A549 (cell line): ENCODE data around the gene ARHGEF38. TPM values are rescaled to one million over a fixed set of nuclear protein-coding genes. Genes with fewer than 3 reads are reported as not detected.

Source experiments
- ATAC-seq, 2 experiments: fragments of 200-7000 bp in 1 of 2; fragments of >200 bp in 1 of 2; cut with Nextera tagmentation in 1 of 2; cut with Tn5 transposase in 1 of 2; 3 replicates each; pipeline versions ENCODE4 v1.8.0 to v1.9.1; 2018 to 2020; ENCODE audit warnings: mild to moderate bottlenecking in 1 of 2, moderate library complexity in 1 of 2
- CTCF ChIA-PET: fragments of 300-600 bp; sonication (Branson Sonifier 250); formaldehyde crosslinking; extraction: SDS; loops from one replicate; lab custom pipeline; 2021; ENCODE audit warnings: antibody characterized with exemption, inconsistent platforms; lab: Yijun Ruan, JAX
- POLR2A ChIA-PET: fragments of 350-600 bp; formaldehyde crosslinking; extraction: SDS; loops from one replicate; lab custom pipeline; 2021; ENCODE audit warnings: antibody characterized with exemption, inconsistent platforms; lab: Yijun Ruan, JAX
- DNase-seq, 2 experiments: peaks; one replicate each; pipeline versions ENCODE4 v3.0.0 to v3.0.0-alpha.2; 2011 to 2016; ENCODE audit warnings: low read depth in 1 of 2, low spot score in 1 of 2
- FAIRE-seq: peaks from 2 replicates; lab custom pipeline; 2011; peaks lifted over from hg19 to GRCh38; lab: Jason Lieb, UNC
- H3K27ac ChIP-seq, 2 experiments: fragments of >200 bp; sonication (Bioruptor Twin); formaldehyde crosslinking; 3 replicates each; pipeline ENCODE4 v1.5.1; 2016 to 2017
- H3K4me1 ChIP-seq: fragments of >200 bp; sonication (Bioruptor Twin); formaldehyde crosslinking; 3 replicates; pipeline ENCODE4 v1.6.1; 2016
- H3K4me2 ChIP-seq: fragments of >200 bp; sonication (Bioruptor Twin); formaldehyde crosslinking; 3 replicates; pipeline ENCODE4 v1.6.1; 2016
- H3K4me3 ChIP-seq: fragments of >200 bp; sonication (Bioruptor Twin); formaldehyde crosslinking; 3 replicates; pipeline ENCODE4 v1.5.1; 2016
- H3K9me3 ChIP-seq: fragments of >200 bp; sonication (Bioruptor Twin); formaldehyde crosslinking; 3 replicates; pipeline ENCODE4 v1.6.1; 2016
- CBX2 ChIP-seq: fragments of 200-600 bp; sonication (generic); IDR thresholded peaks from 2 replicates; pipeline ENCODE4 v1.6.1; 2016; ENCODE audit warnings: low read depth, mild to moderate bottlenecking, borderline replicate concordance
- CBX8 ChIP-seq: fragments of 200-600 bp; sonication (generic); IDR thresholded peaks from 2 replicates; pipeline ENCODE4 v1.6.1; 2016
- CEBPB ChIP-seq, 2 experiments: fragments of >200 bp in 1 of 2; sonication (Bioruptor Twin) in 1 of 2; formaldehyde crosslinking in 1 of 2; IDR thresholded peaks; 2 replicates each; pipeline ENCODE4 v1.6.1; 2012 to 2016
- CHD4 ChIP-seq: fragments of 200-600 bp; sonication (generic); IDR thresholded peaks from 2 replicates; pipeline ENCODE4 v1.6.1; 2016; ENCODE audit warnings: antibody characterized with exemption, mild to moderate bottlenecking, borderline replicate concordance
- EHF ChIP-seq: fragments of 250-450 bp; sonication (Bioruptor Pico); IDR thresholded peaks from 2 replicates; pipeline ENCODE4 v1.5.0; 2020; ENCODE audit warnings: mild to moderate bottlenecking
- EP300 ChIP-seq, 2 experiments: fragments of >200 bp; sonication (Bioruptor Twin); formaldehyde crosslinking; IDR thresholded peaks; 2 replicates in 1 of 2; 3 replicates in 1 of 2; pipeline ENCODE4 v1.6.1; 2016 to 2017
- FOSL2 ChIP-seq, 2 experiments: fragments of 450-650 bp in 1 of 2; fragments of >200 bp in 1 of 2; sonication (Bioruptor Twin) in 1 of 2; formaldehyde crosslinking; IDR thresholded peaks; 2 replicates each; pipeline versions ENCODE4 v1.5.0 to v1.6.1; 2016 to 2020; ENCODE audit warnings: mild to moderate bottlenecking in 1 of 2, moderate library complexity in 1 of 2
- GATA3 ChIP-seq: IDR thresholded peaks from 2 replicates; pipeline ENCODE4 v1.6.1; 2012; ENCODE audit warnings: borderline replicate concordance
- HDAC2 ChIP-seq: fragments of 200-600 bp; sonication (generic); IDR thresholded peaks from 2 replicates; pipeline ENCODE4 v1.6.1; 2016
- HOXA7 ChIP-seq: fragments of 250-450 bp; sonication (Bioruptor Pico); IDR thresholded peaks from 2 replicates; pipeline ENCODE4 v1.5.0; 2020; ENCODE audit warnings: mild to moderate bottlenecking, moderate library complexity
- HOXB13 ChIP-seq: fragments of 250-450 bp; sonication (Bioruptor Pico); IDR thresholded peaks from 2 replicates; pipeline ENCODE4 v1.5.0; 2020; ENCODE audit warnings: low read depth, mild to moderate bottlenecking, moderate library complexity
- JUNB ChIP-seq: fragments of >200 bp; sonication (Bioruptor Twin); formaldehyde crosslinking; IDR thresholded peaks from 2 replicates; pipeline ENCODE4 v1.6.1; 2016
- KDM1A ChIP-seq: fragments of 200-600 bp; sonication (generic); IDR thresholded peaks from 2 replicates; pipeline ENCODE4 v1.6.1; 2016; ENCODE audit warnings: low read depth, mild to moderate bottlenecking
- MYC ChIP-seq: IDR thresholded peaks from 2 replicates; pipeline ENCODE4 v1.6.1; 2012; ENCODE audit warnings: mild to moderate bottlenecking, inconsistent platforms, low read length, improper control_type of control experiment, borderline replicate concordance
- RFX5 ChIP-seq: fragments of 450-650 bp; IDR thresholded peaks from 2 replicates; pipeline ENCODE4 v1.7.1; 2014; ENCODE audit warnings: antibody characterized with exemption, mild to moderate bottlenecking, moderate library complexity
- RNF2 ChIP-seq: fragments of 200-600 bp; sonication (generic); IDR thresholded peaks from 2 replicates; pipeline ENCODE4 v1.6.1; 2016; ENCODE audit warnings: low read depth, mild to moderate bottlenecking, antibody characterized with exemption, moderate library complexity, borderline replicate concordance
- SREBF2 ChIP-seq: fragments of 450-650 bp; IDR thresholded peaks from 2 replicates; pipeline ENCODE4 v1.6.1; 2014; ENCODE audit warnings: mild to moderate bottlenecking, moderate library complexity
- ZC3H11A ChIP-seq: fragments of 450-650 bp; IDR thresholded peaks from 2 replicates; pipeline ENCODE4 v1.6.1; 2014; ENCODE audit warnings: antibody characterized with exemption, mild to moderate bottlenecking
- ZFP36 ChIP-seq: fragments of 450-650 bp; IDR thresholded peaks from 2 replicates; pipeline ENCODE4 v1.6.1; 2014; ENCODE audit warnings: borderline replicate concordance; ENCODE audit not compliant: partially characterized antibody
- WGBS: methylation state at CpG from one replicate; pipeline ENCODE4 v1.1.6; 2017; ENCODE audit errors: missing lambda C conversion rate; 5-methylcytosine and 5-hydroxymethylcytosine counted together
- polyA plus RNA-seq, 4 experiments: library from polyadenylated mRNA; depleted of rRNA in 3 of 4; stranded (reverse); fragments of >200 nt; fragmentation: RNase III in 1 of 4; extraction: RNeasy Plus Mini Kit Qiagen cat#74134 plus additional on column Dnase treatment in 1 of 4; gene quantifications; 2 replicates in 3 of 4; 3 replicates in 1 of 4; pipeline ENCODE4 v1.2.3, GENCODE V29; 2011 to 2017
- TF ChIP-seq, protein P1 (sequence below): fragments of 150-350 bp; IDR thresholded peaks from 2 replicates; pipeline ENCODE4 v1.6.1; 2014; ENCODE audit warnings: low read depth, mild to moderate bottlenecking, low read length
- TF ChIP-seq, protein P2 (sequence below): IDR thresholded peaks from 2 replicates; pipeline ENCODE4 v1.6.1; 2012

ARHGEF38 gene
- polyA plus RNA-seq, 2 of the 4 experiments (the other 2 are of a cell fraction) = 0.05 TPM; not detected in 1

DNA sequence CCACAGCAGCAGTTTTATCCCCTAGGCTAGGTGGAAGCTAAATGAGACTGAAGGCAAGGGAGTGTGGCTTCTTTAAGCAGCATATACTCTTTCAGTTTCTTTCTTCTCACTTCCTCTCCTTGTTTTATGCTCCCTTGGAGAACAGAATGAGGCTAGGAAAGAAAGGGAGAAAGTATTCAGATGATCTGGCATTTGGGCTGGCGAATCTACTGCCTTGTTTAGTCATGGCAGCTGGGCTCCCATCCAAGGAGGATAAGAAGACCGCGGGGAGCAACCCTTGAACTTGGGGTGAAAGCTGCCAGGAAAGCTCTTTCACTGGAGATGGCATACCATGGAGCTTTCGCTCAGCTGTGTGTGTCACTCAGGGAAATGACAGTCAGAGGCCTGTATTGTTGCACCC, 72.1 kb downstream of the ARHGEF38 start:
- CTCF ChIA-PET = no interaction called here
- WGBS = 59% methylated on average over 4 of the region's 4 CpGs
- no peak for DNase-seq

DNA sequence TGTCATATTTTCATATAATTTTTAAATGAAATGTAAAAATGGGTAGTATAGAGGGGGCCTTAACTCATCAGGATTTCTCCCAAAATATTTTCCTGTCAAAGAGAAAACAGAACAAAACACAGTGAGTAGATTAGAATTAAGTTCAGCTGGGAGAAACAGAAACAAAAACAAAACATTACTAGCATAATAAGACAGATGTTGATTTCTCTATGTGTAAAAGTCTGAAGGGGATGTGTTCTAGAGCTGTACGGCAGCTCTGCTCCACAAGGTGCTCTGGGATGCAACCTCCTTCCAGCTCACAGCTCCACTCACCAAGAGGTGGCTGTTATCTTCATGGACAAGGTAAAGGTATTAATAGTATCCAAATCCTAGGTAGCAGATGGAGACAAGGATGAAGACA, 72.8 kb downstream of the ARHGEF38 start:
- no peak for TF ChIP-seq MYC
- TF ChIP-seq, protein P1, sequence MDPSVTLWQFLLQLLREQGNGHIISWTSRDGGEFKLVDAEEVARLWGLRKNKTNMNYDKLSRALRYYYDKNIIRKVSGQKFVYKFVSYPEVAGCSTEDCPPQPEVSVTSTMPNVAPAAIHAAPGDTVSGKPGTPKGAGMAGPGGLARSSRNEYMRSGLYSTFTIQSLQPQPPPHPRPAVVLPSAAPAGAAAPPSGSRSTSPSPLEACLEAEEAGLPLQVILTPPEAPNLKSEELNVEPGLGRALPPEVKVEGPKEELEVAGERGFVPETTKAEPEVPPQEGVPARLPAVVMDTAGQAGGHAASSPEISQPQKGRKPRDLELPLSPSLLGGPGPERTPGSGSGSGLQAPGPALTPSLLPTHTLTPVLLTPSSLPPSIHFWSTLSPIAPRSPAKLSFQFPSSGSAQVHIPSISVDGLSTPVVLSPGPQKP = no peak
- POLR2A ChIA-PET = no interaction called here
- CTCF ChIA-PET = no interaction called here
- H3K4me2 ChIP-seq = no peak overlapping the region
- ATAC-seq (no peak), DNase-seq (no peak), FAIRE-seq (no peak)
- no peaks in the 10 kb centered on the region for H3K9me3 ChIP-seq
- no peaks in the 10 kb centered on the region for H3K4me1 ChIP-seq
- H3K27ac ChIP-seq = no peak overlapping the region
- H3K4me3 ChIP-seq = no peak overlapping the region
- 100% methylated on average over 1 of the region's 1 CpG for WGBS

More for the DNA sequence above, 72.1 kb downstream of the ARHGEF38 start:
- TF ChIP-seq CBX8 (no peak), HOXA7 (CRISPR knock-in tag) (no peak), EHF (no peak), SREBF2 (no peak)
- H3K9me3 ChIP-seq = no peaks in the 10 kb centered on the region
- H3K27ac ChIP-seq = no peak overlapping the region
- H3K4me2 ChIP-seq = no peak overlapping the region
- FAIRE-seq (no peak), ATAC-seq (no peak)
- POLR2A ChIA-PET = no interaction called here
- H3K4me1 ChIP-seq = no peaks in the 10 kb centered on the region
- no peak overlapping the region for H3K4me3 ChIP-seq

DNA sequence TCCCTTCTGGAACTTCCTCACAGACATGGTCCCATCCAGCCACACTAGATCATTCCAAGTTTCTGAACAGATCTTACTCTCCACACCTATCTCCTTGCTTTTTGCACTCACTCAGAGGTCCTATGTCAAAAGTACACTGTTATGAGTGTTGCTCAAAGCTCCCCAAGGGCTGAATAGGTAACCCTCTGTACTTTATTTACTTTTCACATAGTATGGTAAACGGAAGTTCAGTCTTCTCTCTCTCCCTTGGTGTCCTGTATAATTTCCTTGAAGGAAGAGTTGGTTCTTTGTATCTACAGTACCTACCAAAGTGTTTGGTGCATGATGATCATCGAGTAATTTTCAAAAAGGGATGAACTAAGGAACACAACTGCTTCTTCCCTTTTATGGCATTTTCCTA, 74.4 kb downstream of the ARHGEF38 start:
- H3K4me1 ChIP-seq = no peaks in the 10 kb centered on the region
- no peak for FAIRE-seq
- H3K27ac ChIP-seq = no peak overlapping the region
- DNase-seq = no peak
- TF ChIP-seq CHD4 (no peak), GATA3 (no peak), ZC3H11A (no peak), RFX5 (no peak), CEBPB (IDR thresholded peaks at IDR 0.05) (no peak), CBX2 (no peak), RNF2 (no peak), MYC (no peak), HDAC2 (no peak)
- no peak overlapping the region for H3K4me2 ChIP-seq
- CTCF ChIA-PET = no interaction called here
- 13% methylated on average over 2 of the region's 2 CpGs for WGBS
- ATAC-seq = no peak
- no peak overlapping the region for H3K4me3 ChIP-seq
- POLR2A ChIA-PET = no interaction called here
- no peaks in the 10 kb centered on the region for H3K9me3 ChIP-seq

DNA sequence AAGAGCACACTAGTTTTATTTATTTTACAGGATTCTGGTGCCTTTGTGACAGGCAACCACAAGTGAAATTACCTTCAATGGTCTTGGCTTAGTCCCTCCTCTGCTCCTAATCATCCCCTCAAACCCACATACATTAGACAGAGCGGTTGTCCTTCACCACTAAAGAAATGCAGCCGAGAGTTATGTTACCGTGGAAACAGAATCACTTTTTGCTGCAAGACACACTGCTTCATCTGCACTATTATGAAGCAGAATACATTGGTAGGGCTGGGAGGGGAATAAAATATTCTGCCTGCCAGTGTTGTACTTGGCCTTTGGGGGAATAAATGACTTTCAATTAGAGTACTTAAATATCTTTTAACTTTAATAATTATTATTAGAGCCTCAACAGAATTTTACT, 75.2 kb downstream of the ARHGEF38 start:
- H3K4me2 ChIP-seq = no peak overlapping the region
- H3K4me1 ChIP-seq = no peaks in the 10 kb centered on the region
- TF ChIP-seq, protein P2, sequence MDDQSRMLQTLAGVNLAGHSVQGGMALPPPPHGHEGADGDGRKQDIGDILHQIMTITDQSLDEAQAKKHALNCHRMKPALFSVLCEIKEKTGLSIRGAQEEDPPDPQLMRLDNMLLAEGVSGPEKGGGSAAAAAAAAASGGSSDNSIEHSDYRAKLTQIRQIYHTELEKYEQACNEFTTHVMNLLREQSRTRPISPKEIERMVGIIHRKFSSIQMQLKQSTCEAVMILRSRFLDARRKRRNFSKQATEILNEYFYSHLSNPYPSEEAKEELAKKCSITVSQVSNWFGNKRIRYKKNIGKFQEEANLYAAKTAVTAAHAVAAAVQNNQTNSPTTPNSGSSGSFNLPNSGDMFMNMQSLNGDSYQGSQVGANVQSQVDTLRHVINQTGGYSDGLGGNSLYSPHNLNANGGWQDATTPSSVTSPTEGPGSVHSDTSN = no peak
- TF ChIP-seq EP300 (IDR thresholded peaks at IDR 0.05) (no peak), MYC (no peak), JUNB (no peak), HOXB13 (CRISPR knock-in tag) (no peak), FOSL2 (IDR thresholded peaks at IDR 0.05) (no peak), FOSL2 (CRISPR knock-in tag; IDR thresholded peaks at IDR 0.05) (no peak), KDM1A (no peak), ZFP36 (no peak)
- H3K4me3 ChIP-seq = no peak overlapping the region
- POLR2A ChIA-PET = no interaction called here
- 98% methylated on average over 3 of the region's 3 CpGs for WGBS
- H3K9me3 ChIP-seq = no peaks in the 10 kb centered on the region
- ATAC-seq (no peak), DNase-seq (no peak), FAIRE-seq (no peak)
- CTCF ChIA-PET = no interaction called here
- no peak overlapping the region for H3K27ac ChIP-seq
